Tibial nerve (tissue), 4 donors: Measurements from ENCODE around the gene VEGFD. TPM values are rescaled to one million over a fixed set of nuclear protein-coding genes. Genes with fewer than 3 reads are reported as not detected.

Experiments used
- DNase-seq, 2 donors: peaks; one replicate each; pipeline ENCODE4 v3.0.0-alpha.2; 2019; ENCODE audit warnings: low spot score in 2 of 2
- H3K27ac ChIP-seq, 4 donors: fragments of 200-600 bp; sonication (generic) in 3 of 4; one replicate each; pipeline ENCODE4 v1.5.1; 2017 to 2019; ENCODE audit warnings: mild to moderate bottlenecking in 1 of 4
- H3K27me3 ChIP-seq, 2 donors: fragments of 200-600 bp; sonication (generic) in 1 of 2; one replicate each; pipeline versions ENCODE4 v1.5.1 to v1.6.0; 2017 to 2019
- H3K36me3 ChIP-seq, 3 donors: fragments of 200-600 bp; sonication (generic); one replicate each; pipeline ENCODE4 v1.5.1; 2018 to 2019
- H3K4me1 ChIP-seq, 4 donors: fragments of 200-600 bp; sonication (generic) in 3 of 4; one replicate each; pipeline ENCODE4 v1.5.1; 2017 to 2019
- H3K4me3 ChIP-seq, 4 donors: fragments of 200-600 bp; sonication (generic) in 3 of 4; one replicate each; pipeline ENCODE4 v1.5.1; 2017 to 2019; ENCODE audit warnings: mild to moderate bottlenecking in 1 of 4, moderate library complexity in 1 of 4
- H3K9me3 ChIP-seq, 4 donors: fragments of 200-600 bp; sonication (generic) in 3 of 4; one replicate each; pipeline ENCODE4 v1.5.1; 2017 to 2019
- EP300 ChIP-seq, 2 donors: sonication (generic); formaldehyde crosslinking; IDR thresholded peaks; one replicate each; pipeline ENCODE4 v1.6.1; 2017; ENCODE audit warnings: antibody characterized with exemption in 2 of 2, mild to moderate bottlenecking in 1 of 2
- POLR2A ChIP-seq, 2 donors: fragments of 450-650 bp; IDR thresholded peaks; one replicate each; pipeline ENCODE4 v1.6.1; 2017; ENCODE audit warnings: antibody characterized with exemption in 2 of 2, mild to moderate bottlenecking in 2 of 2, moderate library complexity in 2 of 2
- WGBS, 2 donors: methylation state at CpG; one replicate each; pipeline ENCODE4 v1.1.5; 2018; 5-methylcytosine and 5-hydroxymethylcytosine counted together
- total RNA-seq, 4 donors: library from RNA; depleted of rRNA; stranded (reverse); fragments of >200 nt; gene quantifications; one replicate each; pipeline ENCODE4 v1.1.0, GENCODE V29; 2016
- TF ChIP-seq, protein P1 (sequence below), 5 experiments: fragments of 200-600 bp in 3 of 5; fragments of 450-650 bp in 2 of 5; sonication (generic) in 3 of 5; IDR thresholded peaks; one replicate each; pipeline ENCODE4 v1.5.1; 2016 to 2019; ENCODE audit warnings: antibody characterized with exemption in 5 of 5, mild to moderate bottlenecking in 3 of 5, moderate library complexity in 2 of 5

Gene VEGFD
- total RNA-seq, 4 donors from 2014 or later = 1.5 to 5.0 (median 1.8) TPM

DNA sequence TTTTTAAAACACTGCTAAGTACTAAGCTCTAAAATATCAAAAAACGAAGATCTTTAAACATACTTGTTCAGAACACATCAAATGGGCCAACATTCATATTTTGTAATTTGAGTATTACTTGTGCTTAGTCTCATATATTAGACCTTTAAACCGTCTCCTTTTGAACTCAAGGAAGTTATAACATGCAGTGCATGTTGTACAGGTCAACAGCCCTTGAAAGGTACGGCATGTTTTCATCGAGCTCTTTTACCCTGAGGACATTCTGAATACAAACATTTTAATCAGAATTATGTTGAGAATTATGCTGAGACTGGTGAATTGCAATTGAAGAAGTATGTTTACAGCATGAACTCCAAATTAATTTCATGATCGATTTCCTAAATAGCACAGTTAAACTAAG is 61.7 kb downstream of the VEGFD start:
- Histone ChIP-seq H3K4me1 (no peaks in the 10 kb centered on the region), H3K36me3 (peaks cover 0 to 19% (median 0%) of the 10 kb centered on the region in 3 donors), H3K9me3 (no peaks in the 10 kb centered on the region), H3K27me3 (no peaks in the 10 kb centered on the region), H3K4me3 (no peak overlapping the region), H3K27ac (no peak overlapping the region)
- TF ChIP-seq, protein P1, sequence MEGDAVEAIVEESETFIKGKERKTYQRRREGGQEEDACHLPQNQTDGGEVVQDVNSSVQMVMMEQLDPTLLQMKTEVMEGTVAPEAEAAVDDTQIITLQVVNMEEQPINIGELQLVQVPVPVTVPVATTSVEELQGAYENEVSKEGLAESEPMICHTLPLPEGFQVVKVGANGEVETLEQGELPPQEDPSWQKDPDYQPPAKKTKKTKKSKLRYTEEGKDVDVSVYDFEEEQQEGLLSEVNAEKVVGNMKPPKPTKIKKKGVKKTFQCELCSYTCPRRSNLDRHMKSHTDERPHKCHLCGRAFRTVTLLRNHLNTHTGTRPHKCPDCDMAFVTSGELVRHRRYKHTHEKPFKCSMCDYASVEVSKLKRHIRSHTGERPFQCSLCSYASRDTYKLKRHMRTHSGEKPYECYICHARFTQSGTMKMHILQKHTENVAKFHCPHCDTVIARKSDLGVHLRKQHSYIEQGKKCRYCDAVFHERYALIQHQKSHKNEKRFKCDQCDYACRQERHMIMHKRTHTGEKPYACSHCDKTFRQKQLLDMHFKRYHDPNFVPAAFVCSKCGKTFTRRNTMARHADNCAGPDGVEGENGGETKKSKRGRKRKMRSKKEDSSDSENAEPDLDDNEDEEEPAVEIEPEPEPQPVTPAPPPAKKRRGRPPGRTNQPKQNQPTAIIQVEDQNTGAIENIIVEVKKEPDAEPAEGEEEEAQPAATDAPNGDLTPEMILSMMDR (IDR thresholded peaks at IDR 0.05) = no peak
- TF ChIP-seq POLR2A (IDR thresholded peaks at IDR 0.05) (no peak), EP300 (IDR thresholded peaks at IDR 0.05) (no peak)
- no peak for DNase-seq
- WGBS, 2 donors = 65 to 95% methylated on average over 5 of the region's 5 CpGs

DNA sequence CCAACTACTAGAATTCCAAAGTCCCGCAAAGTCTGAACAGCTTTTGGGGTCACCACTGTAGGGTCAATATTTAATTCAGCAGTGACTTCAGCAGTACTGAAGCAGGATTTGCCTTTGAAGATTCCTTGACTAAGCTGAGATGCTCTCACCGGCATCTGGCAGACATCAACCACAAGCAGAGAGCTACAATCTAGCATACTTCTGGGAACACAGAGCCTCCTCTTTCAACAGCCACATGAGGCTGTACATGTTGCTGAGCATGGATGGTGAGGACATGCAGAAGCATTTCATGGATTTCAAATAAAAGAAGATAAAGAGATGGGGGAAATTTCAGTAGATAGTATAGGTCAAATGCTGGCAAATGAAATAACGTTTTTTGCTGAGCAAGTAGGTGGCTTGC is 62.1 kb downstream of the VEGFD start:
- Histone ChIP-seq H3K27ac (no peak overlapping the region), H3K9me3 (no peaks in the 10 kb centered on the region), H3K27me3 (no peaks in the 10 kb centered on the region), H3K4me3 (no peak overlapping the region), H3K36me3 (peaks cover 0 to 19% (median 0%) of the 10 kb centered on the region in 3 donors), H3K4me1 (no peaks in the 10 kb centered on the region)
- TF ChIP-seq POLR2A (IDR thresholded peaks at IDR 0.05) = no peak
- no peak for TF ChIP-seq EP300 (IDR thresholded peaks at IDR 0.05)
- TF ChIP-seq, protein P1 (IDR thresholded peaks at IDR 0.05) = no peak
- DNase-seq = no peak
- 72 to 78% methylated on average over 3 of the region's 3 CpGs for WGBS, 2 donors

DNA sequence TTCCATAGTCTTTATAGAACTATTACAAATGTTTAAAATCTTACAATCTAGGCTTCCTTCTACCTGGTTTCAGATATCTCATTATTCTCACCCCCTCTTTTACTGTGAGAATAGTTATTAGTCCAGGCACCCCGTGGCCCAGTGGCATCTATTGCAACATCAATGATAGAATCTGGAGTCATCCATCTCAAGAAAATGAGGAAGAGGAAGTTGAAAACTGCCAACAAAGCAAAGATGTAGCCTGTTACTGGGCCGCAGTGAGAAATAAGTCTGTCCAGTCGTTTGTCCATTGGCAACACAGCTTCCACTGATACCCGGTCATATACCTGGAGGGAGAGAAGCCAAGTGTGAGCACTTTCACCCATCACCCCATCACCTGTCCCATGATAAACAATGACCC is 62.8 kb downstream of the VEGFD start:
- Histone ChIP-seq H3K4me1 (no peaks in the 10 kb centered on the region), H3K27me3 (no peaks in the 10 kb centered on the region), H3K36me3 (peaks cover 0 to 19% (median 0%) of the 10 kb centered on the region in 3 donors), H3K4me3 (no peak overlapping the region), H3K27ac (no peak overlapping the region), H3K9me3 (no peaks in the 10 kb centered on the region)
- DNase-seq = peak in 1 of 2 donors; percentile 13
- TF ChIP-seq POLR2A (IDR thresholded peaks at IDR 0.05) = no peak
- WGBS, 2 donors = 83 to 93% methylated on average over 4 of the region's 4 CpGs

DNA sequence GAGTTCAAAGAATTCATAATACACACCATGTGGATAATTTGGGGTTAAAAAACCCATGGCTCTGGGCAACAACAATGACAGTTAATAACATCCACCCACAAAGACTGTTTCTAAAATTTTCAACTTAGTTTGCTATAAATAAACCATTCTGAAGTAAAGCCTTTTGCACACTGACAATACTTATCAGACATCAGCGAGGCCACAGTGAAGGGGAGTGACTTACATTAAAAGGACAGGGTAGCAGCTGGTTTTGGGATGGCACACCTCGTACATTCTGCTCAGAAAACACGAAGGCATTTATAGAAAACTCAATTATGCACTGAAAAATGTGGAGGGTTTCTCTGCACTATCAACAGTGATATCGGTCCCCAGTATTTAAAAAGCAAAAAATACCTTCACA is 63.9 kb downstream of the VEGFD start:
- 61 to 69% methylated on average over 4 of the region's 4 CpGs for WGBS, 2 donors
- no peak overlapping the region for H3K27ac ChIP-seq
- peaks cover 0 to 5% of the 10 kb centered on the region in 2 donors for H3K27me3 ChIP-seq
- no peak for TF ChIP-seq POLR2A (IDR thresholded peaks at IDR 0.05)
- TF ChIP-seq, protein P1 (IDR thresholded peaks at IDR 0.05) = no peak
- TF ChIP-seq EP300 (IDR thresholded peaks at IDR 0.05) = no peak
- peaks cover 0 to 19% (median 0%) of the 10 kb centered on the region in 3 donors for H3K36me3 ChIP-seq
- H3K4me1 ChIP-seq = no peaks in the 10 kb centered on the region
- H3K9me3 ChIP-seq = no peaks in the 10 kb centered on the region
- no peak overlapping the region for H3K4me3 ChIP-seq
- no peak for DNase-seq

DNA sequence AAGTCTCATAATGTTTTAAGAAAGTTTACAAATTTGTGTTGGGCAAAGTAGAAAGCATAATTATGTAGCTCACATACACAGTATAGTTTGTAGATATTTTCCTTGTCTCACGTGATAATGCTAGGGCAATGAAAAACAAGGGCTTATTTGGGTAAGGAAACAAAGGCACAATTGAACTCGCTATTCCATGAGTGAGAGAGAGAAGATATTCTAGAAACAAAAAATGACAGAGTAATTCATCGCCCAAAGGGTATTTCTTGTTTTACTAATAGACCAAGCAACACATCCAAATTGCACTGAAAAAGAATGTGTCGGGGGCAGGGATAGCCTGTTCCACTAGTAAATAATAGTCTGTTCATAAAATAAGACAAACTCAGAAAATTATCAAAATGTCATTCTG is 65.1 kb downstream of the VEGFD start:
- no peak overlapping the region for H3K27ac ChIP-seq
- TF ChIP-seq, protein P1 (IDR thresholded peaks at IDR 0.05) = no peak
- TF ChIP-seq EP300 (IDR thresholded peaks at IDR 0.05) (no peak), POLR2A (IDR thresholded peaks at IDR 0.05) (no peak)
- DNase-seq = no peak
- no peaks in the 10 kb centered on the region for H3K4me1 ChIP-seq
- no peaks in the 10 kb centered on the region for H3K9me3 ChIP-seq
- peaks cover 0 to 11% (median 0%) of the 10 kb centered on the region in 3 donors for H3K36me3 ChIP-seq
- H3K4me3 ChIP-seq = no peak overlapping the region
- peaks cover 0 to 5% of the 10 kb centered on the region in 2 donors for H3K27me3 ChIP-seq
- 50 to 55% methylated on average over 4 of the region's 4 CpGs for WGBS, 2 donors

DNA sequence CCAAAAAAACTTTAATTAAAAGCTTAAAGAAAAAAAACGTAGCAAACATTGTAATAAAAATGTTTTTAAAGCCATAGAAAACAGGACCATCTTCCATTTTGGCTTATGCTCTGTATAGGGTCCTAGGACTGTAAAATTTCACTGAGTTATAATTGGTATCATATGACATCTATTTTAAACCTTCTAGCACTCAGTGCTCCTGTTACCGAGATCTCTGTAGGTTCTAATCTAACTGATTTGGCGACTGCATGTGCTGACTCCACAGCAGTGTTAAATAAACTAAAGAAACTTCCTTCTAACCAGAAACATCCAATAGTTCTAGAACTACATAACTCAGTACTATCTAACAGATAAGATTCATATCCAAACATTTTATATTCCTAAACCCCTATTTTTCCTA is 68.7 kb downstream of the VEGFD start, which contains the start of gene ASB11:
Gene ASB11, minus strand, starts transcription at position 132 of the 400 bp plus-strand sequence. Its CDS starts 35 bp downstream, at position 97.
- DNase-seq = no peak
- WGBS, 2 donors = 52 to 62% methylated on average over 3 of the region's 3 CpGs

More for the DNA sequence above, 68.7 kb downstream of the VEGFD start, which contains the start of gene ASB11:
- no peaks in the 10 kb centered on the region for H3K9me3 ChIP-seq
- TF ChIP-seq, protein P1 (IDR thresholded peaks at IDR 0.05) = no peak
- no peak within 1 kb of the TSS for H3K4me3 ChIP-seq
- H3K36me3 ChIP-seq = no peaks in the 10 kb centered on the region
- no peaks in the 10 kb centered on the region for H3K4me1 ChIP-seq
- no peak within 1 kb of the TSS for H3K27ac ChIP-seq
- H3K27me3 ChIP-seq = peaks cover 0 to 5% of the 10 kb centered on the region in 2 donors
